Panc1 (cell line): ENCODE results near the gene JAKMIP3. TPM values are rescaled to one million over a fixed set of nuclear protein-coding genes. Genes with fewer than 3 reads are reported as not detected.
A peak's percentile ranks its signal among the peaks of the same experiment; 100 is the strongest.

Experiments
- ATAC-seq: fragments of 200-7000 bp; cut with Tn5 transposase; 2 replicates; pipeline ENCODE4 v1.9.1; 2020; ENCODE audit warnings: mild to moderate bottlenecking, moderate library complexity
- BruUV-seq: library from RNA; stranded (reverse); fragments of 400-500 nt; replicated peaks from 2 replicates; lab custom pipeline; 2021; lab: Mats Ljungman, UMichigan
- CTCF ChIA-PET: fragments of 300-600 bp; sonication (Branson Sonifier 250); formaldehyde crosslinking; loops from one replicate; lab custom pipeline; 2022; ENCODE audit warnings: antibody characterized with exemption; lab: Charles Lee
- POLR2A ChIA-PET: fragments of 300-600 bp; sonication (Branson Sonifier 250); formaldehyde crosslinking; loops from one replicate; lab custom pipeline; 2022; ENCODE audit warnings: antibody characterized with exemption; lab: Charles Lee
- DNase-seq: peaks from one replicate; pipeline ENCODE4 v3.0.0-alpha.2; 2010; ENCODE audit warnings: low read depth, low spot score
- H3K27ac ChIP-seq: 2 replicates; pipeline ENCODE4 v1.5.1; 2011; ENCODE audit warnings: mild to moderate bottlenecking, low read length, inconsistent platforms
- H3K27me3 ChIP-seq: fragments of 200-500 bp; sonication (Bioruptor generic); 2 replicates; pipeline ENCODE4 v1.6.0; 2014; ENCODE audit warnings: low read length, inconsistent platforms; ENCODE audit not compliant: control insufficient read depth, insufficient read depth
- H3K36me3 ChIP-seq: fragments of 200-500 bp; sonication (Bioruptor generic); 2 replicates; pipeline ENCODE4 v1.5.1; 2014; ENCODE audit warnings: inconsistent platforms, mild to moderate bottlenecking, low read length, moderate library complexity; ENCODE audit not compliant: control insufficient read depth, insufficient read depth
- H3K4me1 ChIP-seq: 2 replicates; pipeline ENCODE4 v1.5.1; 2011; ENCODE audit warnings: inconsistent platforms, mild to moderate bottlenecking, low read length, moderate library complexity; ENCODE audit not compliant: control insufficient read depth, insufficient read depth
- H3K4me3 ChIP-seq, 2 experiments: 2 replicates each; pipeline ENCODE4 v1.5.1; 2011 to 2012; ENCODE audit warnings: low read depth in 2 of 2, low read length in 2 of 2, mild to moderate bottlenecking in 2 of 2, inconsistent platforms in 1 of 2, moderate library complexity in 1 of 2
- H3K9me3 ChIP-seq: fragments of 200-500 bp; sonication (Bioruptor generic); 2 replicates; pipeline ENCODE4 v1.5.1; 2014; ENCODE audit warnings: low read depth, mild to moderate bottlenecking, inconsistent platforms, low read length, moderate library complexity; ENCODE audit not compliant: control insufficient read depth, insufficient read depth
- CTCF ChIP-seq: fragments of 450-650 bp; IDR thresholded peaks from 2 replicates; pipeline ENCODE4 v1.5.1; 2017; ENCODE audit warnings: mild to moderate bottlenecking
- POLR2AphosphoS5 ChIP-seq: IDR thresholded peaks from 2 replicates; pipeline ENCODE4 v1.6.1; 2012; ENCODE audit warnings: mild to moderate bottlenecking, low read depth, low read length, moderate library complexity
- REST ChIP-seq, 2 experiments: IDR thresholded peaks; 2 replicates each; pipeline ENCODE4 v1.6.1; 2011 to 2012; ENCODE audit warnings: low read depth in 2 of 2, control low read depth in 1 of 2, low read length in 1 of 2, mild to moderate bottlenecking in 1 of 2, moderate library complexity in 1 of 2; ENCODE audit not compliant: insufficient read depth in 1 of 2
- SIN3A ChIP-seq: IDR thresholded peaks from 2 replicates; pipeline ENCODE4 v1.6.1; 2012; ENCODE audit warnings: low read depth, mild to moderate bottlenecking, low read length, moderate library complexity, borderline replicate concordance; ENCODE audit not compliant: insufficient read depth
- TCF7L2 ChIP-seq: IDR thresholded peaks from 2 replicates; pipeline ENCODE4 v1.6.1; 2011; ENCODE audit warnings: mild to moderate bottlenecking, low read depth, low read length, inconsistent platforms
- in situ Hi-C: cut with HindIII; loops from 2 replicates; pipeline ENCODE4 v1.10.0; 2016; ENCODE audit warnings: low sequenced_read_pairs, low pct_unique_long_range_greater_than_20kb
- intact Hi-C: fragments of 100-400 bp; cut with micrococcal nuclease; formaldehyde crosslinking; loops from one replicate; pipeline ENCODE4 v1.10.0; 2022; ENCODE audit not compliant: unreplicated experiment
- total RNA-seq: library from RNA; stranded (reverse); gene quantifications from one replicate; pipeline ENCODE4 v1.2.1, GENCODE V29; 2021; ENCODE audit not compliant: unreplicated experiment

JAKMIP3 gene
- total RNA-seq, 1 experiment from 2014 or later, result 1.5 TPM

- ATAC-seq (peak; percentile 63), DNase-seq (no peak)
- Histone ChIP-seq H3K27me3 (no peaks in the 10 kb centered on the region), H3K4me3 (no peak overlapping the region), H3K36me3 (no peaks in the 10 kb centered on the region), H3K27ac (no peak overlapping the region), H3K4me1 (peaks cover 4% of the 10 kb centered on the region), H3K9me3 (no peaks in the 10 kb centered on the region)
- ChIA-PET POLR2A (no interaction called here), CTCF (no interaction called here)
- in situ Hi-C loops (no loop called here), intact Hi-C loops (no loop called here)
- no TSS peak for BruUV-seq
- TF ChIP-seq POLR2AphosphoS5 (no peak), TCF7L2 (no peak), REST (IDR thresholded peaks at IDR 0.05; ENCODE audit: insufficient read depth in 1 of 2, low read depth in 2 of 2, low read length in 1 of 2) (no peak), CTCF (no peak), SIN3A (no peak)
Observed at GRCh38 chr10:132101529-132101928, 35.8 kb downstream of the JAKMIP3 start.

GRCh38 chr10:132102071-132102716 lies 36.4 kb downstream of the JAKMIP3 start:
- ChIA-PET POLR2A (no interaction called here), CTCF (no interaction called here)
- ATAC-seq (no peak), DNase-seq (no peak)
- intact Hi-C loops (no loop called here), in situ Hi-C loops (no loop called here)
- no TSS peak for BruUV-seq
- Histone ChIP-seq H3K4me3 (no peak overlapping the region), H3K27me3 (no peaks in the 10 kb centered on the region), H3K9me3 (no peaks in the 10 kb centered on the region), H3K27ac (no peak overlapping the region), H3K4me1 (no peaks in the 10 kb centered on the region), H3K36me3 (no peaks in the 10 kb centered on the region)
- TF ChIP-seq TCF7L2, result no peak
- no peak for TF ChIP-seq SIN3A
- no peak for TF ChIP-seq POLR2AphosphoS5
- TF ChIP-seq REST (IDR thresholded peaks at IDR 0.05; ENCODE audit: insufficient read depth in 1 of 2, low read depth in 2 of 2, low read length in 1 of 2), result no peak
- no peak for TF ChIP-seq CTCF
